GM18517 (cell line): ENCODE measurements around the gene MVB12A.

Experiments
- ATAC-seq: cut with Tn5 transposase; IDR thresholded peaks from one replicate; pipeline ENCODE4 v1.9.1; 2021; ENCODE audit warnings: mild to moderate bottlenecking, moderate library complexity; ENCODE audit not compliant: unreplicated experiment

The MVB12A gene

DNA sequence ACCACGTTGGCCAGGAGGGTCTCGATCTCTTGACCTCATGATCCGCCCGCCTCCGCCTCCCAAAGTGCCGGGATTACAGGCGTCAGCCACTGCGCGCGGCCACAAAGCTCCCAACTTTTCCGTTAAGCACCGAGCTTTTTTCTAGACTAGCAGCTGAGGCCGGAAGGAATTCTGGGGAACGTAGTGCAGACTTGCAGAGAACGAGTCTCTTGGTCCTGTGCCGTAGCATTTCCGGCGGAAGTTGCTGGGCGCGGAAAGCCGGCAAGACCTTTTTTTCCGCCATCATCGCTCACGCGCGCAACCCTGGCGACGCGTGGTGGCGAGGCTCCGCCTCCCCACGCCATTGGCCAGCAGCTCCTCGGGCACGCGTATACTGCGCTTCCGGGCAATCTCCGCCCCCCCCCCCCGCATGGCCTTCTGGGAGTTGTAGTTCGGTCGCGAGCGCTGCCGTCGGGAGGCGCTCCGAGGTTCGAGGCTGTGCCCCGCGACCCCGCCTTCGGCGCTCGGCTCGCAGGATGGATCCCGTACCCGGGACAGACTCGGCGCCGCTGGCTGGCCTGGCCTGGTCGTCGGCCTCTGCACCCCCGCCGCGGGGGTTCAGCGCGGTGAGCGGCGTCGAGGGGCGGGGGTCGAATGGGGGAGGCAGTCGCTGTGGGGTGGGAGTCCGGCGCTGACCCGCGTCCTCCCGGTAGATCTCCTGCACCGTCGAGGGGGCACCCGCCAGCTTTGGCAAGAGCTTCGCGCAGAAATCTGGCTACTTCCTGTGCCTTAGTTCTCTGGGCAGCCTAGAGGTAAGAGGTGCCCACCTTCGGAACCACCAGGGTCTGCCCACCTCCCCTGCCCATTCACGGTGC lies at the start of gene MVB12A:
Gene MVB12A (plus strand): TSS at position 427 of the 854 bp plus-strand sequence. CDS start 89 bp downstream, at position 516.
- ATAC-seq, result peak; percentile 85

DNA sequence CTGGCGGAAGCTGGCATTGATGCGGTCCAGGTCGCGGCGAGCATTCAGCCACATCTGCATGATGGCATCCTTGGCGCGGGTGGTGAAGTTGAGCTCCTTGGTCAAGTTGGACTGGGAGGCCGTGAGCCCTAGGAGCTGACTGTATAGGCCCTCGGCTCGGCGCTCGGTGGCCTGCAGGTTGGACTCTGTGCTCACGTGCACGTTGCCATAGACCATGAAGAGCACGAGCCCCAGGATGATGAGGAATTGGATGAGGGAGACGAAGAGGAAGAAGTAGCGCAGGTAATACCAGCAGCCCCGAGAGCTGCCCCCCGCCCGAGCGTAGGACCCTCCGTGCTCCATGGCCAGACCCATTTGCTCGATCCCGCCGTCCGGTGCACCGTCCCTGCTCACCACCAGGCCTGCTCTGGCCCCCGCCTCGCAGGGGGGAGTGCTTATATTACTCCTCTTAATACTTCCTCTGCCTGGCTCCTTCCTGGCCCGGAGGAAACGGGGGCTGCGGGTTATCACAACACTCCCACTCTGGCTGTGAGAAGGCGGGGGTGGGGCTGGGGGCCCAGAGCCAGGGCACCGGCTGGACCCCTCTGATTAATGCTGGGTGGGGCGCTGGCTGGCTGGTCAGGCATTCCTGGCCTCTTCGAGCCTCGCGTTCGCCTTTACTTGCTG lies 42.8 kb upstream of the MVB12A start, which contains the start of gene PLVAP:
Gene PLVAP (minus strand): TSS at position 408 of the 666 bp plus-strand sequence. CDS start 54 bp downstream, at position 354.
- ATAC-seq, result no peak

DNA sequence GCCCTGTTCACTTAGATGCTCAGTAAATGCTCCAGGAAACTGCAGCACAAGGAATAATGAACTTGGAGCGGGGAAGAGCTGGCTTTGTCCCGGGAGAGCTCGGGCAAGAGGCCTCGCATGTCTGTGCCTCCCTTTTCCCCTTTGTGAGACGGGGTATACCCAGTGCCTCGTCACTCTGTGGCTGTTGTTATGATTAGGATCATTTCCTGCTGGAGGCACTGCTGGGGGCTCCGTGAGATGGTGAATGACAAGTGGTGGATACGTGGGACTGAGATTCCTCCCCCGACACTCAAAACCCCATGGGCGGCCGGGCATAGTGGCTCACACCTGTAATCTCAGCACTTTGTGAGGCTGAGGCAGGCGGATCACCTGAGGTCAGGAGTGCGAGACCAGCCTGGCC lies 41.6 kb upstream of the MVB12A start:
- ATAC-seq, result no peak

GRCh38 chr19:17379221-17379631 lies 40.6 kb upstream of the MVB12A start:
- ATAC-seq, result no peak

GRCh38 chr19:17380426-17381138 lies 39.3 kb upstream of the MVB12A start:
- ATAC-seq, result no peak

GRCh38 chr19:17385878-17386611 lies 33.8 kb upstream of the MVB12A start:
- ATAC-seq, result no peak

GRCh38 chr19:17389288-17389687 lies 30.6 kb upstream of the MVB12A start:
- ATAC-seq, result no peak

DNA sequence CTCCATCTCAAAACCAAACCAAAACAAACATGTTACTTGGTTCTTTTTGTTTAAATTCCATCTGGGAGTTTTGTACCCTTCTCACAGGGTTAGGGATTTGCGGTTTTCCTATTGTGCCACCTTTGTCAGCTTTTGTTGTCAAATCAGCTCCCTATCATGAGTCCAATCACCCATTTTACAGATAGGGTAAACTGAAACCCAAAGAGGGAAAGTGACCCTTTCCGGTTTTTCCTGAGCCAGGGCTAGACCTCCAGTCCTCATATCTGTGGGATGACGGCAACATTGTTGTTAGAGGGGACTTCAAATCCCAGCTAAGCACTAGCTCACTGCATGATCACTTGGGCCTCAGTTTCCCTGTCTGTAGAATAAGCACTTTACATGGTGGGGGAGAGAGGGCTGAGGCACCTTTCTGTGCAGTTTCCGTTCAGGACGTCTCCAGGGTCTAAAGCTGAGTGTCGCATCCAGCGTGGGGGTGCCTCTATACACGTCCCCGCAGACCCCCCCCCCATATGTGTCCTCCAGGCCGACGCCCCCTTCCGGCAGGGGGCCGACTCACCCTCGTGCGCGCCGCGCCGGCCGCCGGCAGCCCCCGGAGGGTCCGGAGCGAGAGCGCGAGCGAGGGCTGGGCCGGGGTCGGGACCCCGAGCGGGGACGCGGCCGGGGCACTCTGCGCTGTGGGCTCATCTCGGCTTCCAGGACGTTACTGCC lies 29.7 kb upstream of the MVB12A start:
- ATAC-seq, result no peak

DNA sequence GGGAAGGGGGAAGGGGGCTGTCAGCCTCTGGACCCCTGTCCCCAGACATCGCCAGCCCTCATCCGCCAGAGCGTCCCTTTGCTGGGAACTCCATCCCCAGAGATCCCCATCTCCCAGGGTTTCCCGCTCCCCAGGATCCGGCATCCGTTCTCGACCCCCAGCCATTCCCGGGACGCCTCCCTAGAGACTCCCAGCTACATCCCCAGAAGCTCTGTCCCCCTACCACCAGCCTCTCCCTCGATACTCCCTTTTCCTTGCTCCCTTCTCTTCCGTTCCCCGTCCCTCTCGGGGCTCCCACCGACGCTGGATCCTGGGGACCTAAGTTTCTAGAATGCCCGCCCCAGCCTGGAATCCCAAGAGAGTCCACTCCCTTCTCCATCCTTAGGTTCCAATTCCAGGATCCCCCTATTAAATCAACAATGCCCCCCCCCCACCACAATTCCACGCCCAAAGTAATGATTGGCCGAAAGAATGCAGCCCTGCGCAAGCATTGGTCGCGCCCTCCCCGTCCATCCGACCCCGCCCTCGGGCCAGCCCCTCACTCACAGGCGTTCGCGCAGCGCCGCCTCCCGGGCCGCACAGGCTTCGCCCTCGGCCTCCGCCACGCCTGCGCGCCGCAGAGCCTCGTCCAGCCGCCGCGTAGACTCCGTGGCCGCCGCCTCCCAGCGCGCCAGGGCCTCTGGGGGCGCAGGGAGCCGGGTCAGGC lies 29.0 kb upstream of the MVB12A start:
- ATAC-seq, result peak; percentile 58

GRCh38 chr19:17391371-17392151 lies 28.3 kb upstream of the MVB12A start:
- peak; percentile 23 for ATAC-seq

GRCh38 chr19:17393002-17393401 lies 26.8 kb upstream of the MVB12A start:
- no peak for ATAC-seq

DNA sequence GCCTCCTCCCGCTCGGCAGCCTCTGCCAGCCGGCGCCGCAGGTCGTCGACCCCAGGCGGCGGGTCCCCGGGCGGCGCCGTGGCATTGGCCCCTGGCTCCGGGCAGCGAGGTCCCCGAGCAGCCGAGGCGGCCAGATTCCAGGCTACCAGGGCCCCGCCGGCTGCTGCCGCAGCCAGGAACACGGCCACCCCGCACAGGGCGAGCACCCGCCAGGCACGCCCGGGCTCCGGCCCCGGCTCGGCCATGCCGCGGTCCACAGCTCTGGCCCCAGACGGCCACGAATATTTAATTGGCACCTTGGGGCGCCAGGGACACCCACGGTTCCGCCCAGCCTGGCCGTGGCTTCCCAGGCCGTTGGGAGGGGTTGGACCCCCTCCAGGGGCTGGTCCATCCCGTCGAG lies 25.9 kb upstream of the MVB12A start, which contains the start of gene CCDC194:
Gene CCDC194 (minus strand): TSS at position 283 of the 400 bp plus-strand sequence. CDS start 38 bp downstream, at position 245.
- ATAC-seq, result no peak

DNA sequence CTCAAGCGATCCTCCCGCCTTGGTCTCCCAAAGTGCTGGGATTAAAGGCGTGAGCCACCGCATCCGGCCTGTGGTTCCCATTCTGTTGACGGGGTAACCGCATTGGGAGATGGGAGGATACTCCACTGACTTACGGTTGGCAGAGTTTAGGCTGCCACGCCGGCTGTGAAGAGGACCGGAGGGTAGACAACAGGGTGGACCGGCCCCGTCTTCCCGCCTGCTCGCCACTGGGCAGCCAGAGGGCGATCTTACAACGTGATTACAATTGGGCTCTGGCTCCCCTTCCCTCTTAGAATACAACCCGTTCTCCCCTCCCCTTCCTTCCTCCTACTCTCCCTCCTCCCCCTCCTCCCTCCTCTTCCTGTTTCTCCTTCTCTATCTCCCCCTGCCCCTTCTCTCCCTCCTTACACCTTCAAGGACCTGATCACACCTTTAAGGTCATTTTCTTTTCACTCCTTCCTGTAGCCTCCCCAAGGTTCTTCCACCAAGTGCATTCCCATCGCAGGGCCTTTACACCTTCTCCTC lies 24.9 kb upstream of the MVB12A start:
- ATAC-seq, result no peak

- no peak for ATAC-seq
Observed at GRCh38 chr19:17398902-17399527, 20.8 kb upstream of the MVB12A start.

DNA sequence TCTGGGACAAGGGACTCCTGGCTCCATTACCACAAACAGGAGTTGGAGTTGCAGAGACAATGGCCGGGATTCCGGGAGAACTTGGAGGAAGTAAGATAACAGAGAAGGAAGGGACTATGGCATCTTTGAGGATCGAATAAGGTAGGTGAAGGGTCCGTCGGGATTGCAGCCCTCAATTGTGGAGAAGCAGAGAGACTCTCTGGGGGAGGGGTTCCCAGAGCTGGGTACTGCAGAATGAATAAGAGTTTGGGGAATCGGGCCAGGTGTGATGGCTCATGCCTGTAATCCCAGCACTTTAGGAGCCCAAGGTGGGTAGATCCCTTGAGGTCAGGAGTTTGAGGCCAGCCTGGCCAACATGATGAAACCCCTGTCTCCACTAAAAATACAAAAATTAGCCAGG lies 18.2 kb upstream of the MVB12A start:
- ATAC-seq, result no peak

DNA sequence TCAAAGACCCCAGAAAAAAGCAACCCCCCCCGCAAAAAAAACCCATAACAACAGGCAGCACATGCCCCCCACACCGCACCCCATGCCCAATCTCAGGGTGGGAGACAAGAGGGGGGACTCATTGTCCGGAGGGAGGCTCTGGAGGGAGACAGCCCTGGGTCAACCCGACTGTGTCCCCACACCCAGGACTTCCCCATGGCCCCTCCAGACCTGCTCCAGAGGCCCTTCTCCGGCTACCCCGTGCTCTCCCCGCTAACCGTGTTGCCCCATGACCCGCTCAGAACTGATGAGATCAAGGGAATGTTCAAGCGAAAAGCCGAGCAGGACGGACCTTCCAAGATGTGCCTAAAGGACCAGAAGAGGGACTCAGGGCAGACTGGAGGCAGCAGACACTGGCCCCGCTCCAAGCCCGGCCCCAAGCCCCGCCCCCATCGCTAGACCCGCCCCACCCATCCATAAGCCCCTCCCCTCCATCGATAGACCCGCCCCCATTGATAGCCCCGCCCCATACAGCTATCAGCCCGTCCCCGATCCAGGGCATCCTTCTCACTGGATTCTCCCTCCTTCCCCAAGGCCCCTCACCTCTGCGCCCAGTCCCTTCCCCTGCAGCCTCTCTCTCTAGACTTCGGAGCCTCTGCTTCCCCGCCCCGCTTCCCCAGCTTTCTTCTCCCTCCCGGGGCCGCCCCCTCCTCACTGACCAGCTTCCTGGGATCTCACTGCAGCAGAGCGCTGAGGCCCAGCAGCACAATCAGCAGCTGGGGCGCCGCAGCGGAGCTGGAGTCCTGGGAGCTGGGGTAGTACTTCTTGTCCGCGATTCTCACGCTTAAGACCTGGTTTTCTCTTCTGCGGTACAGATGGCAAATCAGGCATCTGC lies 16.6 kb upstream of the MVB12A start:
- no peak for ATAC-seq

DNA sequence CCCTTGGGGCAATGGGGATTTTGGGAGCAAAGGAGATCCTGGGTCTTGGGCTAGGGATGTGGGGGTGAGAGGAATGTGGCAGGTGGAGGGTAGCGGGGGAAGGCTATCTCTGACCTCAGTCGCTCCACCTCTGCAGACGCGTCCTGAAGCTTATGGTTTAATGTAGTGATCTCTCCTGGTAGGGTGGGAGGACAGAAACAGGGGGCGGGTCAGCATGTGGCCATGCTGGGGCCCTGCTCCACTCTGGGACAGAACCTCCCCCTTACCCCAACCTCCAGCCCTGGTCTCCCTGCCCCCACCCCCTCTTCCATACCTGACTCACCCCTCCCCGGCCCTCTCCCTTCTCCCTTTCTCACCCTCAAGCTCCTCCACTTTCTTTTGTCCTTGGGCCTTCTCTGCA lies 15.8 kb upstream of the MVB12A start:
- ATAC-seq, result no peak
